ENCODE results near the gene ORM2.

Gene ORM2

DNA sequence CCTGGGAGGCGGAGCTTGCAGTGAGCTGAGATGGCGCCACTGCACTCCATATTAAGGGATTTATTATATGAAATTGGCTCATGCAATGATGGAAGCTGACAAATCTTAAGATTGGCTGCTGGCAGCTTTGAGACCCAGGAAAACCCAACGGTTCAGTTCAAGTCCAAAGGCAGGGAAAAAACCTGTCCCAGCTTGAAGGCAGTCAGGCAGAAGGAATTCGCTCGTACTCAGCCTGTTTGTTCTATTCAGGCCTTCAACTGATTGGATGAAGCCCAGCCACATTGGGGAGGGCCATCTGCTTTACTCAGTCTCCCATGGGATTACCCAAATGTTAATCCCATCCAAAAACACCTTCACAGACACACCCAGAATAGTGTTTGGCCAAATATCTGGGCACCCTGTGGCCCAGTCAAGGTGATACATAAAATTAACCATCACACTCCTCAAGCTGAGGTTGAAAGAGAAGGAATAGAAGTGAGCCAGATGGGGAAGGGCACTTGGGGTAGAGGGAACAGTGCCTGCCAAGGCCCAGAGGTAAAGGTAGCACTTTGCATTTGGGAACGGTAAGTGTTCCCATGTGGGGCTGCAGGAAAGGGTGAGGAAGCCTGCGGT lies 15.3 kb upstream of the ORM2 start:
- peaks cover 8% of the 10 kb centered on the region for H3K27me3 Mint-ChIP-seq (ENCODE audit: low read depth, poor library complexity)
- no peak overlapping the region for H3K27ac Mint-ChIP-seq
- TF ChIP-seq, protein P1, sequence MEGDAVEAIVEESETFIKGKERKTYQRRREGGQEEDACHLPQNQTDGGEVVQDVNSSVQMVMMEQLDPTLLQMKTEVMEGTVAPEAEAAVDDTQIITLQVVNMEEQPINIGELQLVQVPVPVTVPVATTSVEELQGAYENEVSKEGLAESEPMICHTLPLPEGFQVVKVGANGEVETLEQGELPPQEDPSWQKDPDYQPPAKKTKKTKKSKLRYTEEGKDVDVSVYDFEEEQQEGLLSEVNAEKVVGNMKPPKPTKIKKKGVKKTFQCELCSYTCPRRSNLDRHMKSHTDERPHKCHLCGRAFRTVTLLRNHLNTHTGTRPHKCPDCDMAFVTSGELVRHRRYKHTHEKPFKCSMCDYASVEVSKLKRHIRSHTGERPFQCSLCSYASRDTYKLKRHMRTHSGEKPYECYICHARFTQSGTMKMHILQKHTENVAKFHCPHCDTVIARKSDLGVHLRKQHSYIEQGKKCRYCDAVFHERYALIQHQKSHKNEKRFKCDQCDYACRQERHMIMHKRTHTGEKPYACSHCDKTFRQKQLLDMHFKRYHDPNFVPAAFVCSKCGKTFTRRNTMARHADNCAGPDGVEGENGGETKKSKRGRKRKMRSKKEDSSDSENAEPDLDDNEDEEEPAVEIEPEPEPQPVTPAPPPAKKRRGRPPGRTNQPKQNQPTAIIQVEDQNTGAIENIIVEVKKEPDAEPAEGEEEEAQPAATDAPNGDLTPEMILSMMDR (IDR thresholded peaks at IDR 0.05): no peak
- peaks cover 31% of the 10 kb centered on the region for H3K36me3 Mint-ChIP-seq (ENCODE audit: low read depth)
- H3K4me1 Mint-ChIP-seq: peaks cover 8% of the 10 kb centered on the region
- H3K9me3 Mint-ChIP-seq: no peaks in the 10 kb centered on the region
- no peak overlapping the region for H3K4me3 Mint-ChIP-seq
- no peak for DNase-seq

DNA sequence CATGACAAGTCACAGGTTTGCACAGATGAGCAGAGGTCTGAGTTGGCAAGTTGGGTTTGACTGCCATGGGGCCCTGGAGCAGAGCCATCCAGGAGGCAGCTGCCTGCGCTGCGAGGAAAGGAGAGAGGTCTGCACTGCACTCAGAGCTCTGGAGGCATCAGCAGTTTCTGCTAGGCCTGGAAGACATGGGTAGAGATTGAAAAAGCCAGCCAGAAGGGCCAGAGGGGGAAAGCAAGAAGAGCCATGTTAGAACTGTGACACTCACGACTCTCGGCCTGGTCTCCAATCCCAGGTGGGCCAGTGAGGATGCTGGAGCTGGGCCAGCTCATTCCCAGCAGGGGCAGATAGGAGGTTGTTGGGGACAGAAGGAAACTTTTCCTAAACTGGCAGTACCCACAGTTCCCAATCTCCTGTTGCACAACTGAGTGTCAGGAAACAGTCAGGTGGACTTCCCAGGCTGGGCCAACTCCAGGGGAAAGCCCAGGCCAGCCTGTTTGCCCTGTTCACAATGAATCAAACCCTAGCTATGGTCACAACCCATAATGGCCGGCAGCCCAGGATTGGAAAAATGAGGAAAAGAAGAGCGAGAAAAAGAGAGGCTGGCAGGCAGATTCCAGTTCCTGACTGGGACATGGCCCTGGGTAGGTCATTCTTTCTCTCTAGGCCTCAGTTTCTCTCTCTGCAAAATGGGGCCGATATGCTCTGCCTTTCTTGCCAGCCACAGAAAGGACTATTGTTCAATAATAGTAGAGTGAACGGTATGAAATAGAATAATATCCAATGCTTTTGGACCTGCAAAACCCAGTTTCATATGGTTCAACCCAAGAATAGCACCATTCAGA lies 14.6 kb upstream of the ORM2 start:
- TF ChIP-seq, protein P1 (IDR thresholded peaks at IDR 0.05): no peak
- Mint-ChIP-seq H3K4me3 (no peak overlapping the region), H3K36me3 (ENCODE audit: low read depth) (peaks cover 24% of the 10 kb centered on the region), H3K27me3 (ENCODE audit: low read depth, poor library complexity) (peaks cover 8% of the 10 kb centered on the region), H3K9me3 (no peaks in the 10 kb centered on the region), H3K4me1 (peaks cover 7% of the 10 kb centered on the region), H3K27ac (no peak overlapping the region)
- DNase-seq: no peak

DNA sequence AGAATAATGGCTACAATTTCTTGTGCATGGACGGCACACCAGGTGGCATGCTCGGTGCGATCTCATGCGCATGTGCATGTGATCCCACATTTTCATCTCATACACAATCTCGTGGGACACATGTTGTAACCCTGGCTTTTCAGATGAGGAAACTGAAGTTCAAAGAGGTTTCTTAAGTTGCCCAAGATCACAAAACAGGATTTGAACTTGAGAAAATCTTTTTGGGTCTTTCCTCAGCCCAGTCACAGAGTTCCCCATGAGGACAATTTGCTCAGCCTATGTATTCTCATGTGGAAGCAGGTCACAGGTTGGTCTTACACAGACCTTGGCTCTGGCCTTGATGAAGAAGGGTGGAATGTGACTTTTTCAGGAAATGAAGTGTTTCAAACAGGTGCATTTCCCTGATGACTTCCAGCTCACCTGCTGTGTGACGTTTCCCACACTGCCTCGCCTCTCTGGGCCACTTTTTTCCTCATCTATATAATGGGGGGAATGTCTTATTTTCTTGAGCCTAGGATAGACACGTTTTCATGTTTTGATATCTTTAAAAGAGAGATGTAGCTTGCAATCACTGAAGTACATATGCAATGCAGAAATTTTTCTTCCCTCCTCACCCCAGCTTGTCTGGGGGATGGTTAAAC lies 13.8 kb upstream of the ORM2 start:
- H3K36me3 Mint-ChIP-seq (ENCODE audit: low read depth): peaks cover 17% of the 10 kb centered on the region
- H3K4me1 Mint-ChIP-seq: peaks cover 4% of the 10 kb centered on the region
- H3K27ac Mint-ChIP-seq: no peak overlapping the region
- no peak for DNase-seq
- TF ChIP-seq, protein P1 (IDR thresholded peaks at IDR 0.05): no peak
- H3K27me3 Mint-ChIP-seq (ENCODE audit: low read depth, poor library complexity): peaks cover 8% of the 10 kb centered on the region
- H3K4me3 Mint-ChIP-seq: no peak overlapping the region
- H3K9me3 Mint-ChIP-seq: no peaks in the 10 kb centered on the region

DNA sequence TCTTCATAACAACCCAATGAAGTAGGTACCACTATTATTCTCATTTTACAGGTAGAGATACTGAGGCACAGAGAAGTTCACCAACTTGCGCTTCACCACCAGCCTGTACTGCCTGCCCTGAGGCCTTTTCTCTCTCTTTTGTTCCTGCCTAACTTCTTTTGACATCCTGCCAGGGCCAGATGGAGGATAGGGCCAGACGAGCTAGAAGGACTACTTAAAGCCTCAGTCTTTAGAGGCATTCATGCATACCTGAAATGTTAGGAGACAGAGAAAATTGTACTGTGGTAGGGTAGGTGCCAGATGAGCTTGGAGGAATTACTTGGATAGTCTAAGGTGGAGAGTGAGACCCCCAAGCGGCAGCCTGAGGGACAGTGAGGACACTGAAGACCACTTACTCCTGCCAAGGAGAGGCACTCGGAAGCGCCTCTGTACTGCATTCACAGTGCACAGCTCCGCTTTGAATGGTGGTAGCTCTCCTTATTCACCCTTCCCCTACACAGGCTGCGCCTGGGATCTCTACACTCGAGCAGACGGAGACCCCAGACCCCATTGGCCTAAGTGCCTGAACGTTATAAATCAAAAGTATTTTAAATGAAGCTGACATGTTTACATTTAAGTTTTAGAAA lies 13.0 kb upstream of the ORM2 start:
- Mint-ChIP-seq H3K4me1 (peaks cover 4% of the 10 kb centered on the region), H3K27ac (no peak overlapping the region), H3K27me3 (ENCODE audit: low read depth, poor library complexity) (peaks cover 8% of the 10 kb centered on the region), H3K36me3 (ENCODE audit: low read depth) (peaks cover 10% of the 10 kb centered on the region), H3K4me3 (no peak overlapping the region), H3K9me3 (no peaks in the 10 kb centered on the region)
- TF ChIP-seq, protein P1 (IDR thresholded peaks at IDR 0.05): no peak
- DNase-seq: no peak

DNA sequence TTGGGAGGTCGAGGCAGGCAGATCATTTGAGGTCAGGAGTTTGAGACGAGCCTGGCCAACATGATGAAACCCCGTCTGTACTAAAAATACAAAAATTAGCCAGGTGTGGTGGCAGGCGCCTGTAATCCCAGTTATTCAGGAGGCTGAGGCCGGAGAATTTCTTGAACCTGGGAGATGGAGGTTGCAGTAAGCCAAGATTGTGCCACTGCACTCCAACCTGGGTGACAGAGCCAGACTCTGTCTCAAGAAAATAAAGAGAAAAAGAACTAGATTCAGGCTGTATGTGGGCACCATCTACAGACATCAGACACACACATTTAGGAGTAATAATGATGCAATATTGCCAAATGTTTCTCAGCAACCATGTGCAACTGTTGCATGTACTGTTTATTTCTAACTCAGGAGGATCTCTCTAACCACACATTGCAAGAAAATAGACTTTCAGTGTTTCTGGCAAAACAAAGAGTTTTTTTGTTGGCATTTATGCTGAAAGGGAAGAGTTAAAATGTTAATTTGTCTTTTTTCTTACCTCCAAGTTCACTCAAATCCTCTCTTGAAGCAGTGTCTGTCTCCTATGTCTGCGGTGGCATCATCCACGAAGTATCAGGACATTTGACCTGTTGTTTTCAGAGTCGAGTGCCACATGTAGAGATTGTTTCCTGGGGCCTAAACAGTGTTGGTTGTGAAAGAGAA lies 11.9 kb upstream of the ORM2 start:
- DNase-seq: no peak

More for the DNA sequence above, 11.9 kb upstream of the ORM2 start:
- Mint-ChIP-seq H3K36me3 (ENCODE audit: low read depth) (peaks cover under 1% of the 10 kb centered on the region), H3K9me3 (no peaks in the 10 kb centered on the region), H3K27me3 (ENCODE audit: low read depth, poor library complexity) (peaks cover 8% of the 10 kb centered on the region), H3K4me3 (no peak overlapping the region), H3K27ac (no peak overlapping the region), H3K4me1 (peaks cover 4% of the 10 kb centered on the region)
- TF ChIP-seq, protein P1 (IDR thresholded peaks at IDR 0.05): no peak
